Neural cell (in vitro differentiated cells): ENCODE data around the gene APBA2. TPM values are rescaled to one million over a fixed set of nuclear protein-coding genes. Genes with fewer than 3 reads are reported as not detected.

Experiments
- H2AFZ ChIP-seq: fragments of 200-600, 300-800 bp; sonication (generic), shearing (Covaris generic); 2 replicates; pipeline ENCODE4 v1.6.0; 2014; ENCODE audit warnings: low read depth, mild to moderate bottlenecking, antibody characterized with exemption, low read length, moderate library complexity
- H3F3A ChIP-seq: fragments of 200-600 bp; shearing (Covaris generic); 2 replicates; pipeline ENCODE4 v1.6.1; 2016; ENCODE audit warnings: mild to moderate bottlenecking, moderate library complexity, mixed read lengths, antibody characterized with exemption, low read length; ENCODE audit not compliant: insufficient read depth, poor library complexity, severe bottlenecking
- H3K27ac ChIP-seq: fragments of 200-600, 300-800 bp; sonication (generic), shearing (Covaris generic); 2 replicates; pipeline ENCODE4 v1.5.1; 2014; ENCODE audit warnings: mild to moderate bottlenecking, low read length, moderate library complexity
- H3K27me3 ChIP-seq: fragments of 300-800, 200-600 bp; sonication (generic), shearing (Covaris generic); 2 replicates; pipeline ENCODE4 v1.6.0; 2014; ENCODE audit warnings: mild to moderate bottlenecking, low read depth, low read length, moderate library complexity; ENCODE audit not compliant: insufficient read depth
- H3K36me3 ChIP-seq: fragments of 300-800, 200-600 bp; sonication (generic), shearing (Covaris generic); 2 replicates; pipeline ENCODE4 v1.5.1; 2014; ENCODE audit warnings: mild to moderate bottlenecking, antibody characterized with exemption, low read length, moderate library complexity; ENCODE audit not compliant: insufficient read depth
- H3K4me2 ChIP-seq: fragments of 300-800, 200-600 bp; sonication (generic), shearing (Covaris generic); 2 replicates; pipeline ENCODE4 v1.6.0; 2014; ENCODE audit warnings: mild to moderate bottlenecking, low read length
- H3K4me3 ChIP-seq: fragments of 300-800, 200-600 bp; sonication (generic), shearing (Covaris generic); 2 replicates; pipeline ENCODE4 v1.5.1; 2014; ENCODE audit warnings: mild to moderate bottlenecking, low read length, moderate library complexity
- H3K79me2 ChIP-seq: fragments of 200-600 bp; shearing (Covaris generic); replicated peaks from 2 replicates; pipeline ENCODE4 v1.6.0; 2014; ENCODE audit warnings: mild to moderate bottlenecking, low read length, moderate library complexity; ENCODE audit not compliant: insufficient read depth
- H3K9ac ChIP-seq: fragments of 300-800, 200-600 bp; sonication (generic), shearing (Covaris generic); 2 replicates; pipeline ENCODE4 v1.6.1; 2016; ENCODE audit warnings: mild to moderate bottlenecking, low read length, mixed read lengths
- H3K9me2 ChIP-seq: fragments of 200-600 bp; shearing (Covaris generic); 2 replicates; pipeline ENCODE4 v1.6.1; 2016; ENCODE audit warnings: mild to moderate bottlenecking, low read length, mixed read lengths; ENCODE audit not compliant: insufficient read depth
- H3K9me3 ChIP-seq: fragments of 200-600, 300-800 bp; sonication (generic), shearing (Covaris generic); 2 replicates; pipeline ENCODE4 v1.6.1; 2016; ENCODE audit warnings: mild to moderate bottlenecking, mixed run types, low read length, moderate library complexity, mixed read lengths
- H4K20me1 ChIP-seq: fragments of 200-600 bp; shearing (Covaris generic); 2 replicates; pipeline ENCODE4 v1.6.1; 2016; ENCODE audit warnings: mild to moderate bottlenecking, mixed run types; ENCODE audit not compliant: insufficient read depth
- EP300 ChIP-seq: fragments of 450-650 bp; conservative IDR thresholded peaks from 2 replicates; pipeline ENCODE4 v1.6.1; 2014; ENCODE audit warnings: antibody characterized with exemption, mild to moderate bottlenecking, moderate library complexity; ENCODE audit not compliant: poor library complexity, severe bottlenecking
- EZH2 ChIP-seq: fragments of 200-600, 300-800 bp; shearing (Covaris generic), sonication (generic); IDR thresholded peaks from 2 replicates; pipeline ENCODE4 v1.6.1; 2014; ENCODE audit warnings: antibody characterized with exemption, low read length, borderline replicate concordance, mild to moderate bottlenecking; ENCODE audit not compliant: insufficient read depth, poor library complexity, severe bottlenecking
- MXI1 ChIP-seq: fragments of 450-650 bp; conservative IDR thresholded peaks from 2 replicates; pipeline ENCODE4 v1.6.1; 2014; ENCODE audit warnings: antibody characterized with exemption, mild to moderate bottlenecking; ENCODE audit not compliant: poor library complexity, severe bottlenecking
- POLR2AphosphoS5 ChIP-seq: IDR thresholded peaks from 2 replicates; pipeline ENCODE4 v1.6.1; 2012
- RAD21 ChIP-seq: fragments of 450-650 bp; conservative IDR thresholded peaks from 2 replicates; pipeline ENCODE4 v1.6.1; 2014; ENCODE audit warnings: antibody characterized with exemption, mild to moderate bottlenecking, moderate library complexity
- REST ChIP-seq: IDR thresholded peaks from 2 replicates; pipeline ENCODE4 v1.6.1; 2012; ENCODE audit warnings: borderline replicate concordance
- SMC3 ChIP-seq: fragments of 450-650 bp; conservative IDR thresholded peaks from 2 replicates; pipeline ENCODE4 v1.6.1; 2014; ENCODE audit warnings: antibody characterized with exemption, mild to moderate bottlenecking, moderate library complexity; ENCODE audit not compliant: poor library complexity
- TAF1 ChIP-seq: IDR thresholded peaks from 2 replicates; pipeline ENCODE4 v1.6.1; 2012; ENCODE audit warnings: low read depth
- polyA plus RNA-seq: library from polyadenylated mRNA; depleted of rRNA; stranded (reverse); fragments of >200 nt; gene quantifications from 2 replicates; pipeline ENCODE4 v1.2.3, GENCODE V29; 2014
- TF ChIP-seq, protein P1 (sequence below): fragments of 450-650 bp; IDR thresholded peaks from 2 replicates; pipeline ENCODE4 v1.5.1; 2014; ENCODE audit warnings: antibody characterized with exemption, mild to moderate bottlenecking, moderate library complexity; ENCODE audit not compliant: poor library complexity, severe bottlenecking

The APBA2 gene
- polyA plus RNA-seq, 1 donor from 2014 or later: 134 TPM

- H3K79me2 ChIP-seq: peaks cover 8% of the 10 kb centered on the region
- H3K4me2 ChIP-seq: no peak overlapping the region
- no peaks in the 10 kb centered on the region for H3K36me3 ChIP-seq
- no peak for TF ChIP-seq RAD21
- no peak for TF ChIP-seq TAF1
- TF ChIP-seq MXI1: no peak
- H4K20me1 ChIP-seq: no peaks in the 10 kb centered on the region
- H3K27me3 ChIP-seq: no peaks in the 10 kb centered on the region
- H3K9me2 ChIP-seq: no peaks in the 10 kb centered on the region
- no peaks in the 10 kb centered on the region for H3K9me3 ChIP-seq
- no peak overlapping the region for H2AFZ ChIP-seq
- H3K27ac ChIP-seq: no peak overlapping the region
- no peaks in the 10 kb centered on the region for H3F3A ChIP-seq
- H3K9ac ChIP-seq: no peak overlapping the region
- no peak overlapping the region for H3K4me3 ChIP-seq
Observed at GRCh38 chr15:29029651-29030195, 143.9 kb downstream of the APBA2 start.

DNA sequence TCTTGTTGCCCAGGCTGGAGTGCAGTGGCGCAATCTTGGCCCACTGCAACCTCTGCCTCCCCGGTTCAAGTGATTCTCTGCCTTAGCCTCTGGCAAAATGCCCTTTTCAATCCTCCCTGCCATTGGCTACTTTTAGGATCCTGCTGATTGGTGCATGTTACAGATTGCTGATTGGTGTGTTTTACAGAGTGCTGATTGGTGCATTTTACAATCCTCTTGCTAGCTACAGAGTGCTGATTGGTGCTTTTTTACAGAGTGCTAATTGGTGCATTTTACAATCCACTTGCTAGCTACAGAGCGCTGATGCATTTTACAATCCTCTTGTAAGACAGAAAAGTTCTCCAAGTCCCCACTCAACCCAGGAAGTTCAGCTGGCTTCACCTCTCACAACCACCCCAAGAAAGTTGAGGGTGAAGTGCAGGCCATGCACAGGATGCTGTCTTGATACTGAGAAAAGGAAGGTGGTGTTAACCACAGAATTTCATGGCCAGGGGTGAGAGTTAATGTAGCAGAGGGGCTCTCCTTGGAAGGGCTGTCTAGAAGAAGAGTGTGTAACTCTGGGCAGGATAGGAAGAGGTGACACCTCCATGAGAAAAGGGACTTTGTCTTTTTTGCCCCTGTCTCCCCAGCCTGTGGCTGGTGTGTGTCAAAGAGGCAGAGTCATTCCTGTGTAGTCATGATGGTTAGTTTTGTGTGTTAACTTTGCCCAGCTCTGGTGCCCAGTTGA is 145.9 kb downstream of the APBA2 start:
- TF ChIP-seq REST: no peak
- TF ChIP-seq EP300: no peak
- TF ChIP-seq RAD21: no peak
- TF ChIP-seq MXI1: no peak
- TF ChIP-seq SMC3: no peak
- no peak for TF ChIP-seq TAF1
- no peak for TF ChIP-seq EZH2
- TF ChIP-seq POLR2AphosphoS5: no peak
- TF ChIP-seq, protein P1, sequence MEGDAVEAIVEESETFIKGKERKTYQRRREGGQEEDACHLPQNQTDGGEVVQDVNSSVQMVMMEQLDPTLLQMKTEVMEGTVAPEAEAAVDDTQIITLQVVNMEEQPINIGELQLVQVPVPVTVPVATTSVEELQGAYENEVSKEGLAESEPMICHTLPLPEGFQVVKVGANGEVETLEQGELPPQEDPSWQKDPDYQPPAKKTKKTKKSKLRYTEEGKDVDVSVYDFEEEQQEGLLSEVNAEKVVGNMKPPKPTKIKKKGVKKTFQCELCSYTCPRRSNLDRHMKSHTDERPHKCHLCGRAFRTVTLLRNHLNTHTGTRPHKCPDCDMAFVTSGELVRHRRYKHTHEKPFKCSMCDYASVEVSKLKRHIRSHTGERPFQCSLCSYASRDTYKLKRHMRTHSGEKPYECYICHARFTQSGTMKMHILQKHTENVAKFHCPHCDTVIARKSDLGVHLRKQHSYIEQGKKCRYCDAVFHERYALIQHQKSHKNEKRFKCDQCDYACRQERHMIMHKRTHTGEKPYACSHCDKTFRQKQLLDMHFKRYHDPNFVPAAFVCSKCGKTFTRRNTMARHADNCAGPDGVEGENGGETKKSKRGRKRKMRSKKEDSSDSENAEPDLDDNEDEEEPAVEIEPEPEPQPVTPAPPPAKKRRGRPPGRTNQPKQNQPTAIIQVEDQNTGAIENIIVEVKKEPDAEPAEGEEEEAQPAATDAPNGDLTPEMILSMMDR: no peak
- Histone ChIP-seq H3K27me3 (no peaks in the 10 kb centered on the region), H3K9ac (no peak overlapping the region), H3K9me2 (no peaks in the 10 kb centered on the region), H4K20me1 (no peaks in the 10 kb centered on the region), H3F3A (no peaks in the 10 kb centered on the region), H3K79me2 (peaks cover 8% of the 10 kb centered on the region), H3K4me3 (no peak overlapping the region), H3K36me3 (no peaks in the 10 kb centered on the region), H3K9me3 (no peaks in the 10 kb centered on the region), H2AFZ (no peak overlapping the region), H3K27ac (no peak overlapping the region), H3K4me2 (no peak overlapping the region)
